ENCODE data around the gene APC.

DNA sequence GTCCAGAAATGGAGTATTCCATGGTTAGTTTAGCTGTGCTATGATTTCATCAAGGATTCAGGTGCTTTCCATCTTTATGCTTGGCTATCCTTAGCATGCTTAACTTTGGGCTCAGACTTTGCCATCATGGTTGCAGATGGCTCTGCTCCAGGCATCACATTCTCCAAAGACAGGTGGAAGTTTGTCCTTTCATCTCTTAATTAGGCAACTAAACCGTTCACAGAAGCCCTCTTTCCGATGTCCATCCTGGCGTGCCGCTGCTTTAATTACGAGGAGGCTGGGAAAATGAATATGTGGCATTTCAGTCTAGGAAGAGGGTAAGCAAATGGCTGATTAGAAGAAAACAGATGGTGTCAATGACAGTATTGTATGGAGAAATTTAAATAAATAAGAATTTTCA lies 24.5 kb upstream of the APC start:
- TF ChIP-seq, protein P1, sequence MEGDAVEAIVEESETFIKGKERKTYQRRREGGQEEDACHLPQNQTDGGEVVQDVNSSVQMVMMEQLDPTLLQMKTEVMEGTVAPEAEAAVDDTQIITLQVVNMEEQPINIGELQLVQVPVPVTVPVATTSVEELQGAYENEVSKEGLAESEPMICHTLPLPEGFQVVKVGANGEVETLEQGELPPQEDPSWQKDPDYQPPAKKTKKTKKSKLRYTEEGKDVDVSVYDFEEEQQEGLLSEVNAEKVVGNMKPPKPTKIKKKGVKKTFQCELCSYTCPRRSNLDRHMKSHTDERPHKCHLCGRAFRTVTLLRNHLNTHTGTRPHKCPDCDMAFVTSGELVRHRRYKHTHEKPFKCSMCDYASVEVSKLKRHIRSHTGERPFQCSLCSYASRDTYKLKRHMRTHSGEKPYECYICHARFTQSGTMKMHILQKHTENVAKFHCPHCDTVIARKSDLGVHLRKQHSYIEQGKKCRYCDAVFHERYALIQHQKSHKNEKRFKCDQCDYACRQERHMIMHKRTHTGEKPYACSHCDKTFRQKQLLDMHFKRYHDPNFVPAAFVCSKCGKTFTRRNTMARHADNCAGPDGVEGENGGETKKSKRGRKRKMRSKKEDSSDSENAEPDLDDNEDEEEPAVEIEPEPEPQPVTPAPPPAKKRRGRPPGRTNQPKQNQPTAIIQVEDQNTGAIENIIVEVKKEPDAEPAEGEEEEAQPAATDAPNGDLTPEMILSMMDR (IDR thresholded peaks at IDR 0.05; ENCODE audit: low read length), result no peak
- no peak for TF ChIP-seq EZH2 (optimal IDR thresholded peaks at IDR 0.05; ENCODE audit: low read depth, low read length)
